Bronchial epithelial cell (primary cell): Measurements from ENCODE around the gene IL34. TPM values are rescaled to one million over a fixed set of nuclear protein-coding genes. Genes with fewer than 3 reads are reported as not detected.

Experiments used
- DNase-seq: peaks from one replicate; pipeline ENCODE4 v3.0.0-alpha.2; 2010; ENCODE audit warnings: low read depth
- FAIRE-seq: peaks from 2 replicates; lab custom pipeline; 2011; peaks lifted over from hg19 to GRCh38; lab: Jason Lieb, UNC
- H3K27me3 ChIP-seq: 2 replicates; pipeline ENCODE4 v1.5.1; 2011; ENCODE audit warnings: low read length; ENCODE audit not compliant: control insufficient read depth, insufficient read depth
- H3K36me3 ChIP-seq: 2 replicates; pipeline ENCODE4 v1.5.1; 2011; ENCODE audit warnings: low read length; ENCODE audit not compliant: control insufficient read depth, insufficient read depth
- H3K4me3 ChIP-seq: 2 replicates; pipeline ENCODE4 v1.5.1; 2011; ENCODE audit warnings: mild to moderate bottlenecking, low read depth, low read length, control low read depth
- total RNA-seq: library from RNA; depleted of rRNA; stranded (reverse); fragments of >200 nt; gene quantifications from 2 replicates; pipeline ENCODE4 v1.2.1, GENCODE V29; 2014
- TF ChIP-seq, protein P1 (sequence below): IDR thresholded peaks from 2 replicates; pipeline ENCODE4 v1.5.1; 2011; ENCODE audit warnings: mild to moderate bottlenecking, moderate library complexity, low read length, control low read depth, inconsistent platforms; ENCODE audit not compliant: insufficient read depth, severe bottlenecking

IL34 gene
- total RNA-seq, 1 donor from 2014 or later, result 0.26 TPM

DNA sequence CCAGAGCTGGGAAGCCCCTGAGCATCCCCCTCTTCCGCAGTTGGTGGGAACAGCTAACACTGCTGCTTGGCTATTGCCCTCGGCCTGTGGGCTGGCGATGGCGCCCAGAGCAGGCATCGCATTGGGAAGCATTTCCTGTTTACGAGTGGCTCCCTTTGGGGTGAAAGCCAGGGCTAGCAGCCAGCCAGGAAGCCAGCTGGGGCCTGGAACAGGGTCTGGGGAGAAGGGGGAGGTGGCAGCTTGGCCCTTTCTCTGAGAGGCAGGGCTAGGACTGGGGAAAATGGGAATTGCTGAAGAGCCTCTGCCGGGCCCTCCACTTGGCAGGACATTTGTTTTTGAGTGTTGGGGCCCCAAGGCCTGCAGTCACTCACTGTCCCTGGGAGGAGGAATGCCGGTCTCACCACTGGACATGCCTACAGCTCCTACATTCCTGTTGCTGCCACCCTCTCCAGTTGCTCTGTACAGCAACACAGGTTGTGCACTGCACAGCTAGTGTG lies 41.9 kb downstream of the IL34 start:
- no peak overlapping the region for H3K4me3 ChIP-seq
- DNase-seq (no peak), FAIRE-seq (no peak)
- H3K27me3 ChIP-seq, result no peaks in the 10 kb centered on the region
- H3K36me3 ChIP-seq, result peaks cover 3% of the 10 kb centered on the region
- TF ChIP-seq, protein P1, sequence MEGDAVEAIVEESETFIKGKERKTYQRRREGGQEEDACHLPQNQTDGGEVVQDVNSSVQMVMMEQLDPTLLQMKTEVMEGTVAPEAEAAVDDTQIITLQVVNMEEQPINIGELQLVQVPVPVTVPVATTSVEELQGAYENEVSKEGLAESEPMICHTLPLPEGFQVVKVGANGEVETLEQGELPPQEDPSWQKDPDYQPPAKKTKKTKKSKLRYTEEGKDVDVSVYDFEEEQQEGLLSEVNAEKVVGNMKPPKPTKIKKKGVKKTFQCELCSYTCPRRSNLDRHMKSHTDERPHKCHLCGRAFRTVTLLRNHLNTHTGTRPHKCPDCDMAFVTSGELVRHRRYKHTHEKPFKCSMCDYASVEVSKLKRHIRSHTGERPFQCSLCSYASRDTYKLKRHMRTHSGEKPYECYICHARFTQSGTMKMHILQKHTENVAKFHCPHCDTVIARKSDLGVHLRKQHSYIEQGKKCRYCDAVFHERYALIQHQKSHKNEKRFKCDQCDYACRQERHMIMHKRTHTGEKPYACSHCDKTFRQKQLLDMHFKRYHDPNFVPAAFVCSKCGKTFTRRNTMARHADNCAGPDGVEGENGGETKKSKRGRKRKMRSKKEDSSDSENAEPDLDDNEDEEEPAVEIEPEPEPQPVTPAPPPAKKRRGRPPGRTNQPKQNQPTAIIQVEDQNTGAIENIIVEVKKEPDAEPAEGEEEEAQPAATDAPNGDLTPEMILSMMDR, result no peak

DNA sequence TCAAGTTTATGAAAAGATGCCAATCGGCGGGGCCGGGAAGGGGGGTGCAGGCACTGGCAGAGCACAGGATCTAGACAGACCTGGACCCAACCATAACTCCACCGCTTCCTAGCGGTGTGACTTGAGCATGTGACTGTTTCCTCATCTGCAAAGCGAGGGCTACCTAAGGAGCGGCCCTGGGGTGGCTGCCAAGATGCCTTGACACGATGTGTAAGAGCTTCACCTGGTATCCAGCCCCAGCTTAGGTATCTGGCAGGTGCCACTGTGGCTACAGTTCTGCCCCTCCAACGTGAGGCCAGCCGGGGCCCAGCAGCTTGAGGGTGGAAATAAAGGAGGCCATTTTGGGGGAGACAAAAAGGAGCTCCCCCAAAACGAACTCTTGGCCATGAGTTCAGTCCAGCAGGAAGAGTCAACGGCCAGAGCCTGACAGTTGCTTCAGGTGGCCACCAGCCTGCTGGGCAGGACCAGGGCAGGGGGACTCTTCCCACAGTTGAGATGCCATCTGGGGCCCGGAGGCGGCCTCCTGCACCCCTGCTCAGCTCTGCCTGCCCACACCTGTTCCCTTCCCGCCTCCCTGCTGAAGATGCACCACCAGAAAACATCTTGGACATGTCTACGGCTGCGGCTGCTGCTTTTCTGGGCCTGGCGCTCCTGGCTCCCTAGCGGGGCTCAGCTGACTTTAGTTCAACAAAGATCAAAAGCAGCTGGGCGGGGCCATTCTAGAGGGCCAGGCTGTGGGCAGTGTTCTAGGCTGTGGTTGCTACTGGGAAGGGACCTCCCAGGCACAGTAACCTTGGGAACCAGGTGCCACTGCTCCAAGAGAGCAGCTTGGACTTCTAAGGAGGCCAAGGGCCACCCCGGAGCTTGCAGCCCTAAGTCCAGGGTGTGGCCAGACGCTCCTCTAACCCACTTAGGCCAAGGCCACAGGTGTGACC lies 42.9 kb downstream of the IL34 start:
- Histone ChIP-seq H3K4me3 (no peak overlapping the region), H3K36me3 (no peaks in the 10 kb centered on the region), H3K27me3 (no peaks in the 10 kb centered on the region)
- no peak for DNase-seq
- no peak for FAIRE-seq
- TF ChIP-seq, protein P1, result no peak

DNA sequence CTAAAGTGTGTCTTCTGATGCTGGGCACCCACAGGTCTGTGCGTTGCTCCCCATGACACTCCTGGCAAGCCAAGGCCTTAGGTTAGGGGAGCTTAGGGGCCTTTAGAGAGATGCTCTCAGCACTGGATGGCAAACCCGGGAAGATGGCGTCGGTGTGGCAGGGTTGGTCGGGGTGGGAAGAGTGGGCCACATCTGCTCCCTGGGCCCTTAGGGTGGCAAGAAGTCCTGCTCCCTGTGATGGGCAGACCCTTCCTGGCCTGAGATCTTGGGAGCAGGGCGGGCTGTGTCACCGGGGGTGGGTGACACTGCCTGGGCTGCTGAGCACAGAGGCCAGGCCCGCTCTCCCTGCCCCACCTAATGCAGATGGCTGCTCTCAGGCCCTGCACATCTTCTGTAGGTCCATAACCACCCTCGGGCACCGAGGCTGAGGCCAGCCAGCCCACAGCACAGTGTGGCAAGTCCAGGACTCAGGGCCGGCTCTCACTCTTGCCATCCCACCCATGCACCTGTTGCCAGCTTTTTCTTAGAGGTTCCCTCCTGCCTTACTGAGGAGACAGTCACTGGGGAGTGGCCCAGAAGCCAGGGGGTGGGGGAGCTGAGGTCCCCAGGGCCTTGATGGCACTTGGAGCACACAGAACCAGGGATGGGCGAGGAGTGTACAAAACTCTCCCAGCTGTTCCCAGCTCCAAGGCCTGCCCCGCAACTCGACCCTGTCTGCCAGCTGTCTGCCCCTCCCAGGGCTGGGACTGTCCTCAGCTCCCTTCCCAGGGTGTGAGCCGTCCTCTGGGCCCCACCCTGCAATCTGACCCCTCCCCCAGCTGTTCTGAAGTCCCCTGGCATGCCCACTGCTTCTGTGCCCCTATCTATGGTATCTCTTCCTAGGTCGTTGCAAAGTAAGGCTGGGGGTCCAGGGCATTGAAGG lies 43.9 kb downstream of the IL34 start:
- Histone ChIP-seq H3K36me3 (no peaks in the 10 kb centered on the region), H3K4me3 (no peak overlapping the region), H3K27me3 (no peaks in the 10 kb centered on the region)
- DNase-seq, result no peak
- no peak for FAIRE-seq
- TF ChIP-seq, protein P1, result no peak

GRCh38 chr16:70691223-70692129 lies 45.1 kb downstream of the IL34 start:
- no peak for DNase-seq
- FAIRE-seq, result no peak
- no peaks in the 10 kb centered on the region for H3K36me3 ChIP-seq

More at GRCh38 chr16:70691223-70692129, 45.1 kb downstream of the IL34 start:
- TF ChIP-seq, protein P1, result no peak
- no peaks in the 10 kb centered on the region for H3K27me3 ChIP-seq
- H3K4me3 ChIP-seq, result no peak overlapping the region
